ENCODE results near the gene CCP110. TPM values are rescaled to one million over a fixed set of nuclear protein-coding genes. Genes with fewer than 3 reads are reported as not detected.
A peak's percentile ranks its signal among the peaks of the same experiment; 100 is the strongest.

CCP110 gene
- total and polyA plus RNA-seq, 4 donors: 7.4 to 67.9 (median 15.4) TPM

DNA sequence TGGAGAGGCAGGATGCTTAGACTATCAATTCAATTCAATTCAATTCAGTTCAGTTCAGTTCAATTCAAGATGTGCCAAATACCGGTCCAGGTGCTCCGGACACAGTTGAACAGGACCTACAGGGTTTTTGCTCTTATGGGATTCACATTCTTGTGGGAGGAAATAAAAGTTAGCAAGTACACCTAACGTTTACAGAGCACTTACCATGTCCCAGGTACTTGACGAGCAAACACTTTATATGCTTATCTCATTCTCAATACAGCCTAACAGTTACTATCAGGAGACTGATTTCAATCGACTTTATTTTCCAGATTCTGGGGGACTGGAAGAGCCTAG lies 1.4 kb upstream of the CCP110 start:
- TF ChIP-seq, protein P1, sequence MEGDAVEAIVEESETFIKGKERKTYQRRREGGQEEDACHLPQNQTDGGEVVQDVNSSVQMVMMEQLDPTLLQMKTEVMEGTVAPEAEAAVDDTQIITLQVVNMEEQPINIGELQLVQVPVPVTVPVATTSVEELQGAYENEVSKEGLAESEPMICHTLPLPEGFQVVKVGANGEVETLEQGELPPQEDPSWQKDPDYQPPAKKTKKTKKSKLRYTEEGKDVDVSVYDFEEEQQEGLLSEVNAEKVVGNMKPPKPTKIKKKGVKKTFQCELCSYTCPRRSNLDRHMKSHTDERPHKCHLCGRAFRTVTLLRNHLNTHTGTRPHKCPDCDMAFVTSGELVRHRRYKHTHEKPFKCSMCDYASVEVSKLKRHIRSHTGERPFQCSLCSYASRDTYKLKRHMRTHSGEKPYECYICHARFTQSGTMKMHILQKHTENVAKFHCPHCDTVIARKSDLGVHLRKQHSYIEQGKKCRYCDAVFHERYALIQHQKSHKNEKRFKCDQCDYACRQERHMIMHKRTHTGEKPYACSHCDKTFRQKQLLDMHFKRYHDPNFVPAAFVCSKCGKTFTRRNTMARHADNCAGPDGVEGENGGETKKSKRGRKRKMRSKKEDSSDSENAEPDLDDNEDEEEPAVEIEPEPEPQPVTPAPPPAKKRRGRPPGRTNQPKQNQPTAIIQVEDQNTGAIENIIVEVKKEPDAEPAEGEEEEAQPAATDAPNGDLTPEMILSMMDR (IDR thresholded peaks at IDR 0.05; ENCODE audit: control extremely low read depth, extremely low read depth): no peak
- peak in 1 of 3 donors; percentile 66 for DNase-seq
- 30 to 50% methylated on average over 5 of the region's 5 CpGs for WGBS, 2 donors
- no peak for ATAC-seq (ENCODE audit: insufficient read depth, low FRiP score)
- no peaks in the 10 kb centered on the region for H3K36me3 ChIP-seq (ENCODE audit: control insufficient read depth in 4 of 4, insufficient read depth in 4 of 4, low read length in 4 of 4)
- H3K4me1 ChIP-seq (ENCODE audit: control insufficient read depth in 5 of 5, insufficient read depth in 5 of 5, low read length in 5 of 5): peaks cover 0 to 40% (median 13%) of the 10 kb centered on the region in 5 donors
- H3K4me3 ChIP-seq: no peak overlapping the region
- H3K27me3 ChIP-seq (ENCODE audit: control insufficient read depth in 3 of 3, insufficient read depth in 3 of 3, low read length in 2 of 3): no peaks in the 10 kb centered on the region
- peak overlapping the region; percentile 91 to 97 for H3K27ac ChIP-seq (ENCODE audit: low read depth in 1 of 2, low read length in 1 of 2)
- no peaks in the 10 kb centered on the region for H3K9me3 ChIP-seq (ENCODE audit: control insufficient read depth in 4 of 4, insufficient read depth in 3 of 4, low read length in 3 of 4)
- peak overlapping the region in 1 of 2 donors; percentile 43 for H3K9ac ChIP-seq (ENCODE audit: insufficient read depth in 1 of 2, low read length in 2 of 2)

DNA sequence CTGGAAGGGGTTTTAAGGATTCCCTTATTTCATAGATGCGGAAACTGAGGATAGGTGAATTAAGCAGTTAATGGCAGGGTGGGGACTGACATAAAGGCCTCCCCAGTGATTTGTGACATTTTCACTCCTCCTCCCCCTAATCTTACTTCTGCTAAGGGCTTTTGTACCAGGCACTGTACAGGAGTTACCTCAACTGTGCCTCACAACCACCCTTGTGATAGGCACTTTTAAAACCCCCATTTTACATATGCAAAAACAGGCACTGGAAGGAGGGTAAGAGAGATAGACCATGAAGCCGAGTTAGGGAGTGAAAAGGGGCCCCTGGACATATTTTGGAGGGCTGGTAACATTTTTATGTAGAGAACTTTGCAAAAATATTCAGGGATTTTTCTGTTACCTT lies 982 bp upstream of the CCP110 start:
- Histone ChIP-seq H3K27me3 (ENCODE audit: control insufficient read depth in 3 of 3, insufficient read depth in 3 of 3, low read length in 2 of 3) (no peaks in the 10 kb centered on the region), H3K4me3 (no peak overlapping the region), H3K36me3 (ENCODE audit: control insufficient read depth in 4 of 4, insufficient read depth in 4 of 4, low read length in 4 of 4) (peaks cover 0 to under 1% (median 0%) of the 10 kb centered on the region in 4 donors), H3K4me1 (ENCODE audit: control insufficient read depth in 5 of 5, insufficient read depth in 5 of 5, low read length in 5 of 5) (peaks cover 0 to 40% (median 13%) of the 10 kb centered on the region in 5 donors), H3K9ac (ENCODE audit: insufficient read depth in 1 of 2, low read length in 2 of 2) (no peak overlapping the region), H3K9me3 (ENCODE audit: control insufficient read depth in 4 of 4, insufficient read depth in 3 of 4, low read length in 3 of 4) (no peaks in the 10 kb centered on the region), H3K27ac (ENCODE audit: low read depth in 1 of 2, low read length in 1 of 2) (peak overlapping the region in 1 of 2 donors; percentile 26)
- DNase-seq: no peak
- 72 to 90% methylated on average over 2 of the region's 2 CpGs for WGBS, 2 donors
- TF ChIP-seq, protein P1 (IDR thresholded peaks at IDR 0.05; ENCODE audit: control extremely low read depth, extremely low read depth): no peak
- ATAC-seq (ENCODE audit: insufficient read depth, low FRiP score): no peak

DNA sequence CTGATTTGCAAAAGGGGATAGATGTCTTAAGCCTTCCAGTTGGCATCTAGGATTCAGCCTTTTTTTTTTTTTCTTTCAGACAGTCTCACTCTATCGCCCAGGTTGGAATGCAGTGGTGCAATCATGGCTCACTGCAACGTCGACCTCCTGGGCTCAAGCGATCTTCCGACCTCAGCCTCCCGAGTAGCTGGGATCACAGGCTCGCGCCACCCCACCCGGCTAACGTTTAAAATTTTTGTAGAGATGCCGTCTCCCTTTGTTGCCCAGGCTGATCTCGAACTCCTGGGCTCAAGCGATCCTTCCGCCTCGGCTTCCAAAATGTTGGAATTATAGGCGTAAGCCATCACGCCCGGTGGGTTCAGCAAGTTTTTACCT lies 571 bp upstream of the CCP110 start:
- Histone ChIP-seq H3K36me3 (ENCODE audit: control insufficient read depth in 4 of 4, insufficient read depth in 4 of 4, low read length in 4 of 4) (peaks cover 0 to 5% (median 0%) of the 10 kb centered on the region in 4 donors), H3K27me3 (ENCODE audit: control insufficient read depth in 3 of 3, insufficient read depth in 3 of 3, low read length in 2 of 3) (no peaks in the 10 kb centered on the region), H3K9ac (ENCODE audit: insufficient read depth in 1 of 2, low read length in 2 of 2) (no peak overlapping the region), H3K9me3 (ENCODE audit: control insufficient read depth in 4 of 4, insufficient read depth in 3 of 4, low read length in 3 of 4) (no peaks in the 10 kb centered on the region), H3K27ac (ENCODE audit: low read depth in 1 of 2, low read length in 1 of 2) (peak overlapping the region in 1 of 2 donors; percentile 66), H3K4me3 (no peak overlapping the region), H3K4me1 (ENCODE audit: control insufficient read depth in 5 of 5, insufficient read depth in 5 of 5, low read length in 5 of 5) (peaks cover 0 to 40% (median 13%) of the 10 kb centered on the region in 5 donors)
- TF ChIP-seq, protein P1 (IDR thresholded peaks at IDR 0.05; ENCODE audit: control extremely low read depth, extremely low read depth): no peak
- 62 to 76% methylated on average over 18 of the region's 18 CpGs for WGBS, 2 donors
- ATAC-seq (ENCODE audit: insufficient read depth, low FRiP score) (no peak), DNase-seq (peak in 1 of 3 donors; percentile 7)

DNA sequence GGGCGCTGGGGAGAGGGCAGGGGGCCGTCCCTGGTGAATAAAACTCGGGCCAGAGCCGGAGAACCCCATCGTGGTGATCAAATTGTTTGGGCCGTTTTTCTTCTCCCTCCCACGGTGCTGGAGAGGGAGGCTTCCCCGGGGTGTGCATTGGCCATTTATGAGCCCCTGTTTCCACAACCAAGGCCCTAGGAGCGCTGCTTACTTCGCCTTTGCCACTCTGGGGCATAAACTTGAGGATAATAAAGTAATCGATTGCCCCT lies 544 bp downstream of the CCP110 start:
- Histone ChIP-seq H3K4me1 (ENCODE audit: control insufficient read depth in 5 of 5, insufficient read depth in 5 of 5, low read length in 5 of 5) (peaks cover 0 to 40% (median 13%) of the 10 kb centered on the region in 5 donors), H3K9ac (ENCODE audit: insufficient read depth in 1 of 2, low read length in 2 of 2) (peak overlapping the region; percentile 59 to 75), H3K27me3 (ENCODE audit: control insufficient read depth in 3 of 3, insufficient read depth in 3 of 3, low read length in 2 of 3) (no peaks in the 10 kb centered on the region), H3K4me3 (peak overlapping the region; percentile 93), H3K27ac (ENCODE audit: low read depth in 1 of 2, low read length in 1 of 2) (peak overlapping the region in 1 of 2 donors; percentile 81), H3K9me3 (ENCODE audit: control insufficient read depth in 4 of 4, insufficient read depth in 3 of 4, low read length in 3 of 4) (no peaks in the 10 kb centered on the region), H3K36me3 (ENCODE audit: control insufficient read depth in 4 of 4, insufficient read depth in 4 of 4, low read length in 4 of 4) (peaks cover 4 to 12% (median 6%) of the 10 kb centered on the region in 4 donors)
- ATAC-seq (ENCODE audit: insufficient read depth, low FRiP score) (no peak), DNase-seq (no peak)
- WGBS, 2 donors: 0 to 1% methylated on average over 9 to 11 of the region's 11 CpGs
- TF ChIP-seq, protein P1 (IDR thresholded peaks at IDR 0.05; ENCODE audit: control extremely low read depth, extremely low read depth): no peak
